GM15510 (cell line): ENCODE data around the gene LSP1.

Experiments
- POLR2A ChIP-seq: IDR thresholded peaks from 3 replicates; pipeline ENCODE4 v1.6.1; 2011; ENCODE audit warnings: borderline replicate concordance; ENCODE audit not compliant: insufficient read length; ENCODE audit errors: extremely low read depth

Gene LSP1

GRCh38 chr11:1913271-1914060 lies 60.6 kb downstream of the LSP1 start:
- no peak for TF ChIP-seq POLR2A

GRCh38 chr11:1915795-1916131 lies 62.9 kb downstream of the LSP1 start:
- no peak for TF ChIP-seq POLR2A

- no peak for TF ChIP-seq POLR2A
Measured at GRCh38 chr11:1916132-1916985, 63.5 kb downstream of the LSP1 start.

GRCh38 chr11:1916986-1917522 lies 64.2 kb downstream of the LSP1 start:
- peak; percentile 10 for TF ChIP-seq POLR2A

GRCh38 chr11:1917523-1918435 lies 64.9 kb downstream of the LSP1 start:
- TF ChIP-seq POLR2A, result no peak

GRCh38 chr11:1918436-1919315 lies 65.8 kb downstream of the LSP1 start:
- no peak for TF ChIP-seq POLR2A

GRCh38 chr11:1919391-1920127 lies 66.7 kb downstream of the LSP1 start, which contains the start of gene TNNT3:
Gene TNNT3, plus strand, starts transcription at chr11:1919703. Its CDS starts 3,172 bp downstream, at chr11:1922875.
- no peak for TF ChIP-seq POLR2A

GRCh38 chr11:1920128-1920908 lies 67.4 kb downstream of the LSP1 start:
- TF ChIP-seq POLR2A, result no peak

GRCh38 chr11:1920909-1921573 lies 68.2 kb downstream of the LSP1 start:
- TF ChIP-seq POLR2A, result no peak

GRCh38 chr11:1921574-1922141 lies 68.8 kb downstream of the LSP1 start:
- TF ChIP-seq POLR2A, result no peak

- no peak for TF ChIP-seq POLR2A
Measured at GRCh38 chr11:1922481-1923081, 69.7 kb downstream of the LSP1 start.
